ENCODE results near the gene MLH3. TPM values are rescaled to one million over a fixed set of nuclear protein-coding genes. Genes with fewer than 3 reads are reported as not detected.

Gene MLH3
- total and polyA plus RNA-seq, 2 experiments from 2014 or later = 10.7 to 14.7 TPM

DNA sequence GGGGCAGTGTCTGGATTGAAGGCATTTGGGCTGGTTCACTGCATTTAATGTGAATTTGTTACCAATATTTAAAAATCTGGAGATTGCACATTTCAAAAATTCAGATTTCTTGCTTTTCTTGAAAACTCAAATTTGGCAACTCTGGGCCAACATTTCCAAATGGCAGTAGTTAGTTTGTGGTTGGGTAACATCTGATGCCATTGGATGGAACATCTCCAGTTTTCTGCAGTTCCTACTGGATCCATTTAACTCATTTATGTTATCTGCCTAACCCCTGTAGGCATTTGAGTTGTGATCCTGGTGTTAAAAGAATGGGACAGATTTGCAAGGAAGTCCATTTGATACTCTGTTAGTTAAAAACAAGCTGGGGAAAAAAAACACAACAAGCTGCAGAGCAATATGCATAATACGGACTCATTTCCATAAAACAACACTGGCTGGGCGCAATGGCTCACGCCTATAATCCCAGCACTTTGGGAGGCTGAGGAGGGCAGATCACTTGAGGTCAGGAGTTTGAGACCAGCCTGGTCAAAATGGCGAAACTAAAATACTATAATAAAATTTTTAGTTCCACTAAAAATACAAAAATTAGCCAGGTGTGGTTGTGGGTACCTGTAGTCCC lies 40.7 kb downstream of the MLH3 start (continued):
- TF ChIP-seq, protein P1, sequence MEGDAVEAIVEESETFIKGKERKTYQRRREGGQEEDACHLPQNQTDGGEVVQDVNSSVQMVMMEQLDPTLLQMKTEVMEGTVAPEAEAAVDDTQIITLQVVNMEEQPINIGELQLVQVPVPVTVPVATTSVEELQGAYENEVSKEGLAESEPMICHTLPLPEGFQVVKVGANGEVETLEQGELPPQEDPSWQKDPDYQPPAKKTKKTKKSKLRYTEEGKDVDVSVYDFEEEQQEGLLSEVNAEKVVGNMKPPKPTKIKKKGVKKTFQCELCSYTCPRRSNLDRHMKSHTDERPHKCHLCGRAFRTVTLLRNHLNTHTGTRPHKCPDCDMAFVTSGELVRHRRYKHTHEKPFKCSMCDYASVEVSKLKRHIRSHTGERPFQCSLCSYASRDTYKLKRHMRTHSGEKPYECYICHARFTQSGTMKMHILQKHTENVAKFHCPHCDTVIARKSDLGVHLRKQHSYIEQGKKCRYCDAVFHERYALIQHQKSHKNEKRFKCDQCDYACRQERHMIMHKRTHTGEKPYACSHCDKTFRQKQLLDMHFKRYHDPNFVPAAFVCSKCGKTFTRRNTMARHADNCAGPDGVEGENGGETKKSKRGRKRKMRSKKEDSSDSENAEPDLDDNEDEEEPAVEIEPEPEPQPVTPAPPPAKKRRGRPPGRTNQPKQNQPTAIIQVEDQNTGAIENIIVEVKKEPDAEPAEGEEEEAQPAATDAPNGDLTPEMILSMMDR (conservative IDR thresholded peaks at IDR 0.05; ENCODE audit: low read depth in 2 of 2) = no peak
- TF ChIP-seq STAT1 (IDR thresholded peaks at IDR 0.05; ENCODE audit: unreplicated experiment) (no peak), NANOG (IDR thresholded peaks at IDR 0.05; ENCODE audit: borderline replicate concordance) (no peak), EZH2phosphoT487 (IDR thresholded peaks at IDR 0.05; ENCODE audit: unreplicated experiment) (no peak), JUNB (IDR thresholded peaks at IDR 0.05; ENCODE audit: unreplicated experiment) (no peak), POLR2AphosphoS5 (IDR thresholded peaks at IDR 0.05; ENCODE audit: low read depth) (no peak)

- Histone ChIP-seq H2AFZ (no peak overlapping the region), H3K4me2 (no peak overlapping the region), H4K20me1 (replicated peaks; ENCODE audit: insufficient read depth) (peaks cover under 1% of the 10 kb centered on the region; the same call in 1 of the 2 replicates), H3K36me3 (ENCODE audit: insufficient read depth) (peaks cover 10% of the 10 kb centered on the region), H3K9me2 (ENCODE audit: insufficient read depth) (no peaks in the 10 kb centered on the region), H3K79me2 (replicated peaks; ENCODE audit: insufficient read depth) (peaks cover 2% of the 10 kb centered on the region), H3K4me1 (ENCODE audit: insufficient read depth) (no peaks in the 10 kb centered on the region), H3K27ac (ENCODE audit: low read depth) (no peak overlapping the region), H3K4me3 (no peak overlapping the region), H3K27me3 (ENCODE audit: insufficient read depth) (no peaks in the 10 kb centered on the region), H3F3A (replicated peaks; ENCODE audit: low read depth) (no peaks in the 10 kb centered on the region)
- H3K9me3 Mint-ChIP-seq = no peaks in the 10 kb centered on the region
- no peaks in the 10 kb centered on the region for H3K27me3 Mint-ChIP-seq (ENCODE audit: insufficient read depth, low read depth, poor library complexity)
- no peak overlapping the region for H3K4me3 Mint-ChIP-seq
- H3K27ac Mint-ChIP-seq = no peak overlapping the region
- peaks cover 1% of the 10 kb centered on the region; the same call in 2 of the 3 replicates for H3K4me1 Mint-ChIP-seq
- no peak for ATAC-seq
- no peak for DNase-seq (ENCODE audit: low spot score)
- peaks cover 50% of the 10 kb centered on the region for H3K36me3 Mint-ChIP-seq (ENCODE audit: low read depth)
- no peak for TF ChIP-seq JUNB (IDR thresholded peaks at IDR 0.05; ENCODE audit: unreplicated experiment)
- no peak for TF ChIP-seq REST (IDR thresholded peaks at IDR 0.05; ENCODE audit: unreplicated experiment)
- TF ChIP-seq NANOG (IDR thresholded peaks at IDR 0.05; ENCODE audit: borderline replicate concordance) = no peak
- TF ChIP-seq ZNF114 (CRISPR knock-in tag; IDR thresholded peaks at IDR 0.05) = no peak
- TF ChIP-seq ZNF462 (CRISPR knock-in tag; IDR thresholded peaks at IDR 0.05) = no peak
- TF ChIP-seq ZNF331 (CRISPR knock-in tag; IDR thresholded peaks at IDR 0.05; ENCODE audit: low read depth) = no peak
- TF ChIP-seq, protein P1 (conservative IDR thresholded peaks at IDR 0.05; ENCODE audit: low read depth in 2 of 2) = no peak
- TF ChIP-seq STAT1 (IDR thresholded peaks at IDR 0.05; ENCODE audit: unreplicated experiment) = no peak
Measured at GRCh38 chr14:75009176-75009575, 42.1 kb downstream of the MLH3 start.
